C4-2B (cell line): Measurements from ENCODE around the gene ARHGEF26.

Source experiments
- H3K27ac ChIP-seq: fragments of 450-650 bp; 2 replicates; pipeline ENCODE4 v1.5.1; 2017
- CTCF ChIP-seq: fragments of 450-650 bp; conservative IDR thresholded peaks from 2 replicates; pipeline ENCODE4 v1.5.1; 2017; ENCODE audit warnings: mild to moderate bottlenecking
- ZFX ChIP-seq: fragments of 450-650 bp; IDR thresholded peaks from 2 replicates; pipeline ENCODE4 v1.6.1; 2017

Gene ARHGEF26

DNA sequence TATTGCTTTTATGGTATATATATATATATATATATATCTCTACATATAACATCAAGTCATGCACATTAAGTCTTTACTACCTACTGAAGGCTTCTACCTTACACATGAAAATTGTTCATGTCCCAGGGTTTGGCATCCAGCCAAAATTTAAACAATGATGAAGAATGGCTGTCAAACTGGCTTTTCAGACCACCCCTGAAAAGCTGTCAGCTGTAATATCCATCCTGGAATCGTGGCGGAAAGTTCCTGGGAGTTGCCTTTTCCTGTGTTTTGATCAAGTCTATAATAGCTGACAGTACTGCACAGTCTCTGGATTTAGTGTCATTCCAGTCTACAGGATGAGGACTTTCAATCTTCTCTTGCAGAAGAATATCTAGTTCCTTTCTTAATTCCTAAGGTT lies 154.8 kb downstream of the ARHGEF26 start:
- TF ChIP-seq CTCF (no peak), ZFX (no peak)

GRCh38 chr3:154280161-154280560 lies 159.0 kb downstream of the ARHGEF26 start:
- no peak for TF ChIP-seq ZFX
- no peak for TF ChIP-seq CTCF
- no peak overlapping the region for H3K27ac ChIP-seq

More for the DNA sequence above, 154.8 kb downstream of the ARHGEF26 start:
- no peak overlapping the region for H3K27ac ChIP-seq

DNA sequence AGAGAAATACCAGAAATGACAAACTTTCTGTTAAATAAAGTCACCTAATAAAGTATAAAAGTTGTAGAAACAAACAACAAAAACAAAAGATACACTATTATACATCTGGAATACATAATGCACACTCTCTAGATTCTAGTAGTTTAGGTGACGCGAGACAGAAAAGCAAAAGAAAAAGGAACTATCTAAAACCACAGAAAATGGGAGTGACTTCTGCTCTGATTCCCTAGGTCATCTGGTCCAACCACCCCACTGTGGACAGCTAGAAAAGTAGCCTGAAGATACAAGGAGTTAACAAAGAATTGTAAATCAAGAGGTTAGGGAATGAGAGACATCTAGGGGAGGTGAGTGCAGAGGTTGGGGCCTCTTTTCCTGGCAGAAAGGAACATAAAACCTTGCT lies 164.0 kb downstream of the ARHGEF26 start:
- H3K27ac ChIP-seq: no peak overlapping the region
- TF ChIP-seq CTCF (no peak), ZFX (no peak)

GRCh38 chr3:154290187-154290586 lies 169.0 kb downstream of the ARHGEF26 start:
- no peak for TF ChIP-seq ZFX
- H3K27ac ChIP-seq: no peak overlapping the region

DNA sequence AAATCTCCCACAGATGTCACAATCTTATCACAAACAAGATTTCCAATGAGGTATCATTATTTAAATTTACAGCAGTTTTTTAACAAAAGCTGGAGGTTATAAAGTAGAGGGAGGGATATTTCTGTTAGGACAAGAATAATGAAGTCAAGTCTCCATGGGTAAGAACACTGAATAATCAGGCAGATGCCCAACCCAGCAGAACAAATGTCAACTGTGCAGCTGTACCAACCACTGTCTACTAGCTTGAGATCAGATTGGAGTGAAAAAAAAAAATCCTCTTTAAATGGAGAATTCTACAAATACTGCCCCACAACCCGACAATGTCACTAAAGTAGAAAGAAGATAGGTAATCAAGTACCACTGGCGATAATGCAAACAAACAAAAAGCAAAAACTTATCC lies 172.8 kb downstream of the ARHGEF26 start:
- TF ChIP-seq CTCF: no peak
- TF ChIP-seq ZFX: no peak
- no peak overlapping the region for H3K27ac ChIP-seq

GRCh38 chr3:154301561-154301960 lies 180.4 kb downstream of the ARHGEF26 start:
- peak; percentile 43 for TF ChIP-seq CTCF
- no peak for TF ChIP-seq ZFX
- H3K27ac ChIP-seq: no peak overlapping the region

DNA sequence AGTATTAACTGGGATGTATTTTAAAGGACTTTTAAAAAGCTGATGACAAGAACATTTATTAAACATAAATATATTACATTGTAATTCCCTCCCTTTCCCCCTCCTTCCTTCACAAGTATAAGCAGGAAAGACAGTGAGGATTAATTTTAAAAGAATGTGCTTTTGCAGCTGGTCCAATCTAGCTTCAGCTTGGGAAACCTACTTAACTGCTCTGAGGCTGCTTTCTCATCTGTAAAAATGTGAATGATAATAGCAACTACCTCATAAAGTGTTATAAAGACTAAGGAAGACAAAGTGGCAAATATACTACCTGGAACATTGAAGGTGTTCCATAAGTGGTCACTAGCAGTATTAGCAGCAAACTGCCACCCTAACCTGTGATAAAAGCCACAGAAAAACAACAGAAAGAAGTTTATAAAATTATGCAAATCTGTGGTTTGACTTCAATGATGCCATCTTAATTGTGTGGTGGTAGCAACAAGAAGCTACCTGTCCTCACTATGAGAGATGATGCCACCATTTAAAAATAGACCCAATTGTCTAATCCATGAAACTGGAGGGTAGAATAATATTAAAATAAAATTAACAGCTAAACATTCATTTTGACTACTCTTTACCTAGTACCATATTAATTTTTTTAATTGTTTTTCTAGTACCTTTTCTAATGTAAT lies 183.1 kb downstream of the ARHGEF26 start:
- TF ChIP-seq ZFX (no peak), CTCF (no peak)
- H3K27ac ChIP-seq: no peak overlapping the region

- no peak overlapping the region for H3K27ac ChIP-seq
- TF ChIP-seq ZFX: no peak
- no peak for TF ChIP-seq CTCF
These were observed 183.7 kb downstream of the ARHGEF26 start for GRCh38 chr3:154304936-154305335.
